Activated CD8-positive, alpha-beta T cell treated with anti-CD3 and anti-CD28 coated beads for 36 hours (primary cell): ENCODE data around the gene PPP1R10. TPM values are rescaled to one million over a fixed set of nuclear protein-coding genes. Genes with fewer than 3 reads are reported as not detected.

Experiments used
- ATAC-seq: fragments of 200-7000 bp; cut with Tn5 transposase; one replicate; pipeline ENCODE4 v1.10.0; 2021; ENCODE audit warnings: mild to moderate bottlenecking, moderate library complexity
- CTCF ChIA-PET: fragments of 350-600 bp; sonication (Branson Sonifier 250); formaldehyde crosslinking; loops from one replicate; lab custom pipeline; 2021; ENCODE audit warnings: antibody characterized with exemption; lab: Charles Lee
- POLR2A ChIA-PET: fragments of 350-600 bp; sonication (Branson Sonifier 250); formaldehyde crosslinking; loops from one replicate; lab custom pipeline; 2021; ENCODE audit warnings: antibody characterized with exemption; lab: Charles Lee
- DNase-seq: peaks from one replicate; pipeline ENCODE4 v3.0.0-alpha.2; 2020
- H3K27ac Mint-ChIP-seq: one replicate; pipeline ENCODE4 v1.8.0; 2021; ENCODE audit warnings: mild to moderate bottlenecking, mixed read lengths
- H3K27me3 Mint-ChIP-seq: one replicate; pipeline ENCODE4 v1.8.0; 2021; ENCODE audit warnings: mixed read lengths
- H3K36me3 Mint-ChIP-seq: one replicate; pipeline ENCODE4 v1.8.0; 2021; ENCODE audit warnings: low read depth, mixed read lengths
- H3K4me1 Mint-ChIP-seq: one replicate; pipeline ENCODE4 v1.8.0; 2021; ENCODE audit warnings: low read depth, mixed read lengths
- H3K4me3 Mint-ChIP-seq: one replicate; pipeline ENCODE4 v1.8.0; 2021; ENCODE audit warnings: mild to moderate bottlenecking, moderate library complexity, mixed read lengths
- H3K9me3 Mint-ChIP-seq: one replicate; pipeline ENCODE4 v1.8.0; 2021; ENCODE audit warnings: mixed read lengths
- intact Hi-C: fragments of 100-400 bp; cut with micrococcal nuclease; formaldehyde crosslinking; loops from one replicate; pipeline ENCODE4 v1.10.0; 2022
- total RNA-seq, 2 experiments: library from RNA; stranded (reverse); gene quantifications; one replicate each; pipeline ENCODE4 v1.2.3, GENCODE V29; 2021
- TF ChIP-seq, protein P1 (sequence below): fragments of 200-600 bp; IDR thresholded peaks from one replicate; pipeline ENCODE4 v1.8.0; 2022; ENCODE audit warnings: antibody characterized with exemption, mild to moderate bottlenecking

PPP1R10 gene
- total RNA-seq, 2 experiments from 2014 or later: 59.0 to 59.8 TPM

GRCh38 chr6:30656513-30656912, 39.5 kb upstream of the PPP1R10 start:
- Mint-ChIP-seq H3K27me3 (no peaks in the 10 kb centered on the region), H3K4me1 (no peaks in the 10 kb centered on the region), H3K4me3 (no peak overlapping the region), H3K9me3 (no peaks in the 10 kb centered on the region), H3K36me3 (peaks cover 33% of the 10 kb centered on the region), H3K27ac (no peak overlapping the region)
- intact Hi-C loops: no loop called here
- DNase-seq (no peak), ATAC-seq (no peak)
- CTCF ChIA-PET: interaction anchor here (1.1 to 1.5 kb wide), 3 partner anchors 10 to 74 kb away, joined by 3 read pairs; no protein-coding TSS in a partner anchor
- POLR2A ChIA-PET: interaction anchor here (0.7 to 2.0 kb wide), 3 partner anchors 8 to 41 kb away, joined by 4 to 5 read pairs (median 5); partner anchors contain the start of gene MRPS18B
- TF ChIP-seq, protein P1, sequence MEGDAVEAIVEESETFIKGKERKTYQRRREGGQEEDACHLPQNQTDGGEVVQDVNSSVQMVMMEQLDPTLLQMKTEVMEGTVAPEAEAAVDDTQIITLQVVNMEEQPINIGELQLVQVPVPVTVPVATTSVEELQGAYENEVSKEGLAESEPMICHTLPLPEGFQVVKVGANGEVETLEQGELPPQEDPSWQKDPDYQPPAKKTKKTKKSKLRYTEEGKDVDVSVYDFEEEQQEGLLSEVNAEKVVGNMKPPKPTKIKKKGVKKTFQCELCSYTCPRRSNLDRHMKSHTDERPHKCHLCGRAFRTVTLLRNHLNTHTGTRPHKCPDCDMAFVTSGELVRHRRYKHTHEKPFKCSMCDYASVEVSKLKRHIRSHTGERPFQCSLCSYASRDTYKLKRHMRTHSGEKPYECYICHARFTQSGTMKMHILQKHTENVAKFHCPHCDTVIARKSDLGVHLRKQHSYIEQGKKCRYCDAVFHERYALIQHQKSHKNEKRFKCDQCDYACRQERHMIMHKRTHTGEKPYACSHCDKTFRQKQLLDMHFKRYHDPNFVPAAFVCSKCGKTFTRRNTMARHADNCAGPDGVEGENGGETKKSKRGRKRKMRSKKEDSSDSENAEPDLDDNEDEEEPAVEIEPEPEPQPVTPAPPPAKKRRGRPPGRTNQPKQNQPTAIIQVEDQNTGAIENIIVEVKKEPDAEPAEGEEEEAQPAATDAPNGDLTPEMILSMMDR: no peak

DNA sequence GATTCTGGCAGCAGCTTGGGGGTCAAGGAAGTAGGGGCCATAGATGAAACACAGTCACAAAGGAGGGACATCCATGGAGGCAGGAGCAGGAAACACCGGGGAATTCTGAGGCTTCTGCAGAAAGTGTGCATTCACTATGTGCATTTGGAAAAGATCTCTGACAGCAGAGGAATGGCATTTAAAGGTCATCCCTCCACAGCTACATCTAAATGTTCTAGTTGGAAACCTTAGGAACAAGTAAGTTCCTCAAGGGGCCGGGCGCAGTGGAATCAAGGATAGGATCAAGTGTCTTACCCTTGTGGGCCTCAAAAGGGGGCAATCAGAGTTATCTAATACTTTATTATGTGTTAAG, 38.7 kb upstream of the PPP1R10 start:
- intact Hi-C loops: no loop called here
- Mint-ChIP-seq H3K4me1 (no peaks in the 10 kb centered on the region), H3K36me3 (peaks cover 37% of the 10 kb centered on the region), H3K9me3 (no peaks in the 10 kb centered on the region), H3K27ac (no peak overlapping the region), H3K27me3 (no peaks in the 10 kb centered on the region), H3K4me3 (no peak overlapping the region)
- DNase-seq (no peak), ATAC-seq (no peak)
- POLR2A ChIA-PET: no interaction called here
- CTCF ChIA-PET: interaction anchor here (1.1 to 1.3 kb wide), 2 partner anchors 10 to 75 kb away, joined by 3 read pairs; no protein-coding TSS in a partner anchor
- TF ChIP-seq, protein P1: no peak

DNA sequence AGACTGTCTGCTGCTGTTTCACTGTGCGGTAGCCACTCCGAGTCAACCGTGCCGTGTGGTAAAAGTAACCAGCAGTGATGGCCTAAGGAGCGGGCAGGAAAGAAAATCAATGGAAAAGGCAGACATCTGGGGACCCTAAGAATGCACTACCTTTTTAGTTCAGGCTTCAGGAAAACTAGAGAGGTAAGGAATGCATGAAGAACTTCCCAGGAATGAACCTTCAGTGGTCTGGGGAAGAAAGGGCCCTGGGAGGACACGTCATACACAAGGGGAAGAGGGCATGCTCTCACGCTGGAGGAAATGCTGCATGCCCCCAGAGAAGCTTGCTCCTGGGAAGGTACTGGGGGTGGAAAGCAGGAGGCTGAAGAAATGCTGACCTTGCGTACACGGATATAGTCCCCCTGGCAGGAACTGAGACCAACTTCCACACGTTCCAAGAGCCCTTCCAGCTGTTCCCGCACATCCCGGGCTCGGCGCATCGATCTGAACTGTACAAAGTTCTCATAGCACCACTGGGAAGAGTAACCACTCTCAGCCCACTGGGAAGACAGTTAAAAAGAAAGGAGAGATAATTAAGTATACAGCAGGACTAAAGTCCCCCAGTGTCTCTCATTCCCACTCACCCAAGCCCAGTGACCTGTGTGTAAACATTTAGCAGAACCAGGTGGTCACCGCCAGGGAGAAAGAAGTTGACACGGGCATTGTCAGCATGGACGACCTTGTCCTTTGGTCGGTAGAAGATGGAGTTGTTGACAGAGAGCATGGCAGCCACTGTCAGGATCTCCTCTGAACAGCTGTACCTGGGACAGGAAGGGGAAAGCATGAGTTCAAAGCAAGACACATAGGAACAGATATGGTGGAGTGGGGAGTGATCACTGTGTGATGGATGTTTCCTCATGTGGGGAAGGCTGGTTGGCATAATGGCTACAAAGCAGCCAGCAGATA, 38.0 kb upstream of the PPP1R10 start:
- no peak overlapping the region for H3K27ac Mint-ChIP-seq
- TF ChIP-seq, protein P1: no peak
- H3K36me3 Mint-ChIP-seq: peaks cover 35% of the 10 kb centered on the region
- no peak overlapping the region for H3K4me3 Mint-ChIP-seq
- ChIA-PET CTCF (interaction anchor here (1.1 to 1.3 kb wide), 2 partner anchors 10 to 76 kb away, joined by 3 read pairs; no protein-coding TSS in a partner anchor), POLR2A (interaction anchor here (0.7 kb wide), 1 partner anchor 55 kb away, joined by 3 read pairs; no protein-coding TSS in a partner anchor)
- no peaks in the 10 kb centered on the region for H3K4me1 Mint-ChIP-seq
- intact Hi-C loops: no loop called here
- no peak for ATAC-seq
- no peaks in the 10 kb centered on the region for H3K27me3 Mint-ChIP-seq
- DNase-seq: no peak
- H3K9me3 Mint-ChIP-seq: no peaks in the 10 kb centered on the region

DNA sequence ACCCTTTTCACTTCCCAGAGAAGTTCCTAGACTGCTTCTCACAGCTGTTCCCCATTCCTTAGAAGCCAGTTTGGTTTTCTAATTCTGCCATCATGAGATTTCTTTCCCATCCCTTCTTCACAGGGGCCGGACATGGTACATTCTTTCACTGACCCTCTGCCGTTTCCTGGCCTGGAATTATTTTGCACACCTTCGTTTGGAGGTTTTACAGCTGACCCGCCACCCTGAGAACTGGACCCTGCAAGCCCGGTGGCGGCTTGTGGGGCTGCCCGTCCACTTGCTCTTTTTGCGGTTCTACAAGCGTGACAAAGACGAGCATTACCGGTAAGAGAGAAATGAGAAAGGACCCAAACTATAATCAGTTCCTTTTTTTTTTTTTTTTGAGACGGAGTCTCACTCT, 34.1 kb upstream of the PPP1R10 start:
- no peak overlapping the region for H3K4me3 Mint-ChIP-seq
- H3K9me3 Mint-ChIP-seq: no peaks in the 10 kb centered on the region
- intact Hi-C loops: no loop called here
- POLR2A ChIA-PET: interaction anchor here (0.7 to 2.4 kb wide), 4 partner anchors 10 to 37 kb away, joined by 3 to 9 read pairs (median 4); partner anchors contain the start of genes DHX16, MRPS18B and PPP1R10
- H3K36me3 Mint-ChIP-seq: peaks cover 36% of the 10 kb centered on the region
- H3K27ac Mint-ChIP-seq: no peak overlapping the region
- ATAC-seq: no peak
- no peaks in the 10 kb centered on the region for H3K27me3 Mint-ChIP-seq
- H3K4me1 Mint-ChIP-seq: peaks cover 10% of the 10 kb centered on the region
- no peak for DNase-seq
- CTCF ChIA-PET: no interaction called here
- TF ChIP-seq, protein P1: no peak
